Rectal smooth muscle tissue (tissue), 1 donor: ENCODE data around the gene KCNIP4.

Experiments used
- H3K27ac ChIP-seq: one replicate; pipeline ENCODE4 v1.7.0; 2013; ENCODE audit warnings: low read depth, low read length, inconsistent platforms
- H3K27me3 ChIP-seq: one replicate; pipeline ENCODE4 v1.7.0; 2013; ENCODE audit warnings: low read length; ENCODE audit not compliant: control insufficient read depth, insufficient read depth
- H3K36me3 ChIP-seq: one replicate; pipeline ENCODE4 v1.7.0; 2013; ENCODE audit warnings: low read length; ENCODE audit not compliant: control insufficient read depth, insufficient read depth
- H3K4me1 ChIP-seq: one replicate; pipeline ENCODE4 v1.7.0; 2013; ENCODE audit warnings: low read length; ENCODE audit not compliant: control insufficient read depth, insufficient read depth
- H3K4me3 ChIP-seq: one replicate; pipeline ENCODE4 v1.7.0; 2013; ENCODE audit warnings: low read length
- H3K9ac ChIP-seq: one replicate; pipeline ENCODE4 v1.7.0; 2013; ENCODE audit warnings: low read length

Gene KCNIP4

DNA sequence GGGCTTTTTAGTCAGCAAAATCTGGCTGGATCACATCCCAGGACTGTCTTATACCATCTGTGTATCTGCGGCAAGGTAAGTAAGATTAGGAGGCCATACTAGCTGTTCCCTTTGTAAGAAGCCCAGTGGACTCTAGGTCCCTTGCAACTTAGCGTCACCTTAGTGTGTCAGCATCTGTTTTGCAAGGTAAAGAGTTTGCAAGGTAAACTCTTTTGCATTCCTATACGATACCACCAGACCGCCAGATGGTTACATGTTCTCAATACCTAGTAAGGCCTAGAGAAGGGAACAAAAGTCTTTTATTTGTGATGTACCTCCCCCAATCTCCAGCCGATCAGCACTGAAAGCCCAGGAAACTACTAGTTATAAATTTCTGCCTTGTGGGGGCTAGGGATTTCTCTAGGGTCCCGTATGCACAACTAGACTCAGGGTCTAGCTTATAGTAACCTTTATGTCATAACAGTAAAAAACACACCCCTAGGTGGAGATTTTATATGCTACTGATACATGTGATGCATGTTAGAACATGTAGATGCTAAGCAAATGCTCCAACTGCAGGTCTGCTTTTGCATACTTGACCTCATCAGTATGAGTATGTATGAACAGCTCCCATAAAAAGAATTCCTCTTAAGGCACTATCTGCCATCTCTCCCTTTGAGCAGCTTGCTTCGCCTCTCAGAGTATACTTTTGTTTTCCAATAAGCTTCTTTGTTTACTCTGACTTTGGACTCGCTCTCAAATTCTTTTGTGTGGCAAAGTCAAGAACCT, 78.4 kb downstream of the KCNIP4 start:
- no peak overlapping the region for H3K4me3 ChIP-seq
- no peaks in the 10 kb centered on the region for H3K36me3 ChIP-seq
- H3K27ac ChIP-seq: no peak overlapping the region
- no peak overlapping the region for H3K9ac ChIP-seq
- H3K27me3 ChIP-seq: no peaks in the 10 kb centered on the region
- H3K4me1 ChIP-seq: no peaks in the 10 kb centered on the region

DNA sequence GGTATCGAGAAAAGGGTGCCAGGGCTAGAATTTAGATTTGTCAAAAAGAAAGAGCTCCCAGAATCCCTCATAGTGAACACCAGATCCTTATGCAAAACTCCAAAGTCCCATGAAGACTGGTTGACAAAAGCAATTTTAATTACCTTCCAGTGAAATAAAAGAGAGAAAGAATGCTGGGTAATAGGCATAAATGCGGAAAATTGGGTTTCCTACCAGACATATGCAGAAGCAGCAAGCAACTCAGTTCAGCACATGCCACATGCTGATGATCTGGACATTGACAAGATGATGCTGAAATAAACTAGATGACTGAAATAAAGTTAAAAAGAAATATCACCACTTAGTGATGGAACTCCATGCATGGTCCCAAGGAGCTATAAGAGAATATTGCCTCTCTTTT, 83.9 kb downstream of the KCNIP4 start:
- Histone ChIP-seq H3K4me3 (no peak overlapping the region), H3K36me3 (no peaks in the 10 kb centered on the region), H3K27ac (no peak overlapping the region), H3K4me1 (no peaks in the 10 kb centered on the region), H3K9ac (no peak overlapping the region), H3K27me3 (no peaks in the 10 kb centered on the region)

DNA sequence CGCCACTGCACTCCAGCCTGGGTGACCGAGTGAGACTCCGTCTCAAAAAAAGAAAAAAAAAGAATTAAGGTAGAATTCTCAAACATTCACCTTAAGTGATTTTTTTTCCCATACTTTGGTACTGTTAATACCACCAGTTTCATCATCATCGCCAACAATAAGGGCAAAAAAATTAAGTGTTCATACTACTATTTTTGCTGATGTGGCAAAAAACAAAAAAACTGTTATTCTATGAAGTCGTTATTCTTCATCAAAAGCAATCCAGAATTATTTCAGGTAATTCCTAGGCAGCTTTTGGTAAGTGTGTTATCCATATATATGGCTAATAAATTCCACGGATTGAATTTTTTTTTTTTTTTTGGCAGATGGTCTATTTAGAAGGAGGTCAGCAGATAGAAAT, 85.7 kb downstream of the KCNIP4 start:
- H3K27ac ChIP-seq: no peak overlapping the region
- H3K36me3 ChIP-seq: no peaks in the 10 kb centered on the region
- no peaks in the 10 kb centered on the region for H3K27me3 ChIP-seq
- H3K4me3 ChIP-seq: no peak overlapping the region
- H3K9ac ChIP-seq: no peak overlapping the region
- H3K4me1 ChIP-seq: no peaks in the 10 kb centered on the region

DNA sequence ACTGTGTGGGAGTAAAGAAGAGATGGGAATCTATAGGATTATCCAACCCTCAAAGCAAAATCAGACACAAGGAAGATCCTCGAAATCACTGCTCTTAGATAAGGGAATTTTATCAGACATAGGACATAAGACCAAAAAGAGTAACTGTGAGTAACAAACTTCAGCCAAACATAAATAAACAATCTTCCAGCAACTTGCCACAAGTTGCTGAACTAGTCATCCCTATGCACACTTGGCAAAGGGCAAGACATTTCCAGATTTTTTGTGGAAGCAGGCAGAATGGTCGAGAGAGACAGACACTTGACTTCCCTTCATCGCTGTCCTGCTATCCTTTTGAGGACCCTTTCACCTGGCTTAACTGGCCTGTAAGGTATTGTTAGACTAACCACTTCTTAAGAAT, 89.6 kb downstream of the KCNIP4 start:
- Histone ChIP-seq H3K27ac (no peak overlapping the region), H3K9ac (no peak overlapping the region), H3K36me3 (no peaks in the 10 kb centered on the region), H3K4me1 (no peaks in the 10 kb centered on the region), H3K4me3 (no peak overlapping the region), H3K27me3 (no peaks in the 10 kb centered on the region)

DNA sequence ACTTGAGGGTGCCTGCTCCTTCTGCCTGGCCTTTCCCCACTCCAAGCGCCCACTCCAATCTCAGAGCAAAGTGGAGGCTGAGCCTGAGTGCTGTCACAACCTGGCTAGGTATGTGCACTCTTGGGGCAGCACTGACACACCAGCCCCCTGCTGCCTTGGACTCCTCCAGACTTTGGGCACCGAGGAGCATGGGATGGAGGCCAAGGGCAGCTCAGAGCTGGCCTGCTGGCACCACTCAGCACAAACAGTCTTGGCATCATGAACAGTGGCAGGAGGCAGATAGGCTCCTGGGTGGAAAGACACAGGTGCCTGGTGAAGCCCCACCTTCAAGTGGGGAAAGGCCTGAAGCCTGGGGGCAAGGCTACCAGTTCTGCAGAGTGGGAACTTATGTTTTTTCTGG, 91.8 kb downstream of the KCNIP4 start:
- no peaks in the 10 kb centered on the region for H3K4me1 ChIP-seq

DNA sequence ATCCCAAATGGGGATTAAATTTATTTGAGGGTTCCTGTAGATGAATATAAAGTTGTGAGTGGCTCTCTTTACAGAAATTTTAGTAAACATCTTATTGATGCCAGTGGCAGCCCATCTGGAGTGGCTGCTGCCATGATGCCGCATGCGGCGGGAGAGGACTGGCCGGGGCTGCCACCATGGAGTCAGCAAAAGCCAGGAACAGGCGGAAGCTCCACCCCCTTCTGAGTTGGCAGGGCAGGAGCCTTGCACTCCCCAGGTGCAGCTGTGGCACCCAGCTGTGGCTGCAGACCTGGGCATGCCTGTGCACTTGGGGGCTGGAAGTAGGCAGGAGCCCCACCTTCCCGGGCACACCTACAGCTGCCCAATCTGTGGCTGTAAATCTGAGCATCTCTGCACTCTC, 92.3 kb downstream of the KCNIP4 start:
- Histone ChIP-seq H3K4me1 (no peaks in the 10 kb centered on the region), H3K4me3 (no peak overlapping the region), H3K27ac (no peak overlapping the region), H3K36me3 (no peaks in the 10 kb centered on the region), H3K27me3 (no peaks in the 10 kb centered on the region), H3K9ac (no peak overlapping the region)

More for the DNA sequence above, 91.8 kb downstream of the KCNIP4 start:
- no peak overlapping the region for H3K9ac ChIP-seq
- no peak overlapping the region for H3K27ac ChIP-seq
- no peaks in the 10 kb centered on the region for H3K36me3 ChIP-seq
- H3K4me3 ChIP-seq: no peak overlapping the region
- no peaks in the 10 kb centered on the region for H3K27me3 ChIP-seq

DNA sequence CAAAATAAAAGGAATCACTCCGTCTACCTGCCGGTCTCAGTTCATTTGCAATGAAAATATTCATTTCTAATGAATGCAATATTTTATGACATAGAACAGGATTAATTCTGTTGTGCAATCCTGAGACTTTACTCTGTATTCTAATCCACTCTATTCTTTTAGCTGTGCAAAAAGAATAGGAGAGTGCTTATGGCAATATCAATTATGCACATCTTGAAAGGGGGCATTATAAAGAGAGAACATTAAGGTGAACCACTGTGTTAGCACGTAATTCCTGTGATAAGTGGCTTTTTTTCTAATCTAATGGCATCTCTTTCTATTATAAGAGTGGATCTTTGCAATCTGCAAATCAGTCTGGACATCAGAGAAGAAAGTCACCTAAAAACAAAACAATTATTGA, 99.5 kb downstream of the KCNIP4 start:
- Histone ChIP-seq H3K27ac (no peak overlapping the region), H3K4me3 (no peak overlapping the region), H3K9ac (no peak overlapping the region), H3K27me3 (no peaks in the 10 kb centered on the region), H3K4me1 (no peaks in the 10 kb centered on the region), H3K36me3 (no peaks in the 10 kb centered on the region)

DNA sequence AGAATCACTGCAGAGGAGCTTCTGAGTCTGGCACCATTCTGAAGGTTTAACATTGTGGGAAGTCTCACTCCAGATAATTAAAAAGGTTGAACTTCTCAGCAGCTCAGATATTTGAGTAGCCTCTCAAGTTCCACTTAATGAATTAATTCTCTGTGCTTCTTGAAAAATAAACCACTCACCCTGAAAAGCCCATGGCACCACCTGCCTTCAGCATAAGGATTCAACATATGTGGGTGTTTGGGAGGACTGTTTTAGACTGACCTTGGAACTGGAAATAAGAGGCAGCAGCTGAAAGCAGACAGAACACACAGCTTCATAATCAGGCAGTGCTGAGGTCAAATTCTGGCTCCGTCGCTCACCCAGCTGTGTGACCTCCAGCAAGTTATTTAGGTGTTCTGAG, 100.6 kb downstream of the KCNIP4 start:
- H3K27ac ChIP-seq: no peak overlapping the region
- H3K9ac ChIP-seq: no peak overlapping the region
- no peaks in the 10 kb centered on the region for H3K27me3 ChIP-seq
- H3K4me3 ChIP-seq: no peak overlapping the region
- H3K4me1 ChIP-seq: no peaks in the 10 kb centered on the region
- no peaks in the 10 kb centered on the region for H3K36me3 ChIP-seq

DNA sequence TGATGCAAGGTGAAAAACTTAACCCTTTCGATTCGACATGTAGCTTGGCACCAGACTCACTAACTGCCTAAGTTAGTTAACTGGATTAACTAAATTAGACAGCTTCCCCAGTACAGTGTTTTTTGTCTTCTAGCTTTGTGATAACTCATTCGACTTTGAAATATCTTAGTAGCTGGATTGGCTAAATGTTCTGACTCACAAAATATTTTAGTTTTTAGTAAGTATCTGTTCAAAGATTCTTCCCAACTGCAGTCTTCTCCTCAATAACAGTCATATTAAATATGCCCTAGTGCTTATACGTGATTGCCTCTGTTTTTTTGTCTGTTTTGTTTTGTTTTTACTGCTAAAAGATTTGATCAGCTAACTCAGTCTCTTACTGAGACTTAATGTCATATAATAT, 102.9 kb downstream of the KCNIP4 start:
- H3K27me3 ChIP-seq: no peaks in the 10 kb centered on the region
- no peak overlapping the region for H3K27ac ChIP-seq
- H3K4me1 ChIP-seq: no peaks in the 10 kb centered on the region
- H3K36me3 ChIP-seq: no peaks in the 10 kb centered on the region
- H3K9ac ChIP-seq: no peak overlapping the region
- H3K4me3 ChIP-seq: no peak overlapping the region

DNA sequence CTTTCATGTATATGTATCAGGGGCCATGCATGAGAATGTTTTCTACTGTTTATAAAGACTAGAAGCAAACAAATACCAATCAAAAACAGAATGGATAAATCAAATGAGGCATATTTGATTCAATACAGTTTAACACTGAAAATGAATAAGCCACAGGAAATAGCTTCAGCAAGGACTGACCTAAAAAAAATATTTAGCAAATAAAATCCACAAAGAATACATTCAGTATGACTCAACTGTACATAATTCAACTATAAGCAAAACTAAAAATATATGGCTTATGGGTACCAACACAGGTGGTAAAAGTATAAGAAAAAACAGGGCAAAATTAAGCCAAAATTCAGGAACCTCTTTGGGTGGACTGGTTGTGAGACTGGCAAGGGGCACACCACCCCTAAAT, 112.9 kb downstream of the KCNIP4 start:
- Histone ChIP-seq H3K27ac (no peak overlapping the region), H3K9ac (no peak overlapping the region), H3K4me3 (no peak overlapping the region), H3K36me3 (no peaks in the 10 kb centered on the region), H3K4me1 (no peaks in the 10 kb centered on the region), H3K27me3 (no peaks in the 10 kb centered on the region)

DNA sequence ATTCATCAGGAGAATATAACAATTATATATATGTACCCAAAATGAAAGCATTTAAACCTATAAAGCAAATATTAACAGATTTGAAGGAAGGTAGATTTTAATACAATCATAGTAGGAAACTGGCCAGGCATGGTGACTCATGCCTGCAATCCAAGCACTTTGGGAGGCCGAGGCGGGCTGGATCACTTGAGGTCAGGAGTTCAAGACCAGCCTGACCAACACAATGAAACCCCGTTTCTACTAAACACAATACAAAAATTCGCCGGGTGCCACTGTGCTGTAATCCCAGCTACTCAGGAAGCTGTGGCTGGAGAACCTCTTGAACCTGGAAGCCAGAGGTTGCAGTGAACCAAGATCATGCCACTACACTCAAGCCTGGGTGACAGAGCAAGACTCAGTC, 118.3 kb downstream of the KCNIP4 start:
- Histone ChIP-seq H3K4me3 (no peak overlapping the region), H3K9ac (no peak overlapping the region), H3K4me1 (peaks cover 3% of the 10 kb centered on the region)

DNA sequence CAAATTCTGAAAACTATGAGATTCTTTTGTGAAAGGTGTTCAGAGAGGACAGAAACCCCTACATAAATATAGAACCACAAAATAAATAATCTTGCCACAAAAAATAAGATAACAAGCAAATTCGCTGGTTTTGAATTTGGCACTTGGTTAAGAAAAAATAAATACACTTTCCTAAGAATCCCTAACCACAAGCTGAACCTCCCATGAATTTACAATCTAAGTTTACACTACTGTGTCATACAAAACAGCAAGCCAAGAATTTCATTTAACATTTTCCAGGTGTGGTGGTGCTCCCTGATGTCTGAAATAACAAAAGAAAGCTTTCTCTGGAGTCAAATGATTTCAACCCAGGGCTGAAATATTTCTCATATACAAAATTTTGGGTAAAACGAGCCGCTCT, 121.0 kb downstream of the KCNIP4 start:
- no peak overlapping the region for H3K4me3 ChIP-seq
- no peaks in the 10 kb centered on the region for H3K27me3 ChIP-seq
- no peak overlapping the region for H3K9ac ChIP-seq
- H3K36me3 ChIP-seq: no peaks in the 10 kb centered on the region
- H3K27ac ChIP-seq: no peak overlapping the region
- H3K4me1 ChIP-seq: peaks cover 3% of the 10 kb centered on the region

More for the DNA sequence above, 118.3 kb downstream of the KCNIP4 start:
- Histone ChIP-seq H3K27ac (no peak overlapping the region), H3K27me3 (no peaks in the 10 kb centered on the region), H3K36me3 (no peaks in the 10 kb centered on the region)

DNA sequence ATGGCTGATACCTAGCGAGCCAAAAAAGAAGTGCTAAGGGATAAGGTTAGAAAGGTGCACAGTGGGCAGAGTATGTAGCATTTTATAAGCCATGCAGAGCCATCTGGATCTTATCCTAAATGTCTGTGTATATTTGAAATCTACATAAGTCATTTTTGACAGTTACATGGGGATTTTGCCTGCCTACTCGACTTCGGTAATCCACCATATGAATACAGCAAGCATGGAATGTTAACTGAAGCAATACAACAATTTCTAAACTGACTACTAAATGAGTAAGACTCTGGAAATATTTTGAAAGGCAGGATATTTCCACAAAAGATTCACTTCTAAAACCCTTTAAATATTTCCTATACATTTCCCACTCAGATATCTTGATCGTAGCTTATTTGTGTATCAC, 122.5 kb downstream of the KCNIP4 start:
- Histone ChIP-seq H3K36me3 (no peaks in the 10 kb centered on the region), H3K9ac (no peak overlapping the region), H3K4me3 (no peak overlapping the region), H3K27ac (no peak overlapping the region), H3K27me3 (no peaks in the 10 kb centered on the region), H3K4me1 (peaks cover 3% of the 10 kb centered on the region)
